Activated CD8-positive, alpha-beta memory T cell treated with anti-CD3 and anti-CD28 coated beads, Interleukin-2, amount 50 U/mL, for 24 hours (primary cell): ENCODE data around the gene CLASRP.

Source experiments
- DNase-seq: peaks from one replicate; pipeline ENCODE4 v3.0.0-alpha.2; 2020; ENCODE audit errors: extremely low read depth

The CLASRP gene

GRCh38 chr19:45086480-45086879 is 47.6 kb downstream of the CLASRP start:
- no peak for DNase-seq

- no peak for DNase-seq
Observed at GRCh38 chr19:45087531-45087930, 48.7 kb downstream of the CLASRP start.

- no peak for DNase-seq
Observed at GRCh38 chr19:45090034-45090433, 51.2 kb downstream of the CLASRP start.

- no peak for DNase-seq
Observed at GRCh38 chr19:45090606-45091005, 51.8 kb downstream of the CLASRP start.

GRCh38 chr19:45091031-45091923 is 52.4 kb downstream of the CLASRP start:
- peak; percentile 91 for DNase-seq

GRCh38 chr19:45092747-45093678 is 54.2 kb downstream of the CLASRP start, which contains the start of gene PPP1R37:
Gene PPP1R37, plus strand, starts transcription at chr19:45093179. Its CDS starts 147 bp downstream, at chr19:45093326.
- DNase-seq: peak; percentile 85

GRCh38 chr19:45094137-45094536 is 55.3 kb downstream of the CLASRP start:
- no peak for DNase-seq

- no peak for DNase-seq
Observed at GRCh38 chr19:45094707-45095106, 55.9 kb downstream of the CLASRP start.

- DNase-seq: no peak
Observed at GRCh38 chr19:45095496-45096413, 56.9 kb downstream of the CLASRP start.

- DNase-seq: no peak
Observed at GRCh38 chr19:45096700-45097099, 57.9 kb downstream of the CLASRP start.

- DNase-seq: no peak
Observed at GRCh38 chr19:45097450-45097775, 58.6 kb downstream of the CLASRP start.

- no peak for DNase-seq
Observed at GRCh38 chr19:45097776-45098520, 59.1 kb downstream of the CLASRP start.

- DNase-seq: no peak
Observed at GRCh38 chr19:45098521-45099466, 59.9 kb downstream of the CLASRP start.

GRCh38 chr19:45099467-45100191 is 60.8 kb downstream of the CLASRP start:
- DNase-seq: no peak

- no peak for DNase-seq
Observed at GRCh38 chr19:45100201-45100600, 61.4 kb downstream of the CLASRP start.

- no peak for DNase-seq
Observed at GRCh38 chr19:45100846-45101252, 62.0 kb downstream of the CLASRP start.

- DNase-seq: no peak
Observed at GRCh38 chr19:45101806-45102205, 63.0 kb downstream of the CLASRP start.

- DNase-seq: no peak
Observed at GRCh38 chr19:45102481-45102880, 63.6 kb downstream of the CLASRP start.

GRCh38 chr19:45103156-45103507 is 64.3 kb downstream of the CLASRP start:
- no peak for DNase-seq
